H9 (cell line): ENCODE measurements around the gene TECRL. TPM values are rescaled to one million over a fixed set of nuclear protein-coding genes. Genes with fewer than 3 reads are reported as not detected.

Experiments used
- DNase-seq: peaks from one replicate; pipeline ENCODE4 v3.0.0-alpha.2; 2017
- H2AFZ ChIP-seq: one replicate; pipeline ENCODE4 v1.6.1; 2013; ENCODE audit warnings: mild to moderate bottlenecking, low read length, control low read depth, moderate library complexity
- H2AK5ac ChIP-seq: 2 replicates; pipeline ENCODE4 v1.6.1; 2013; ENCODE audit warnings: low read length, control low read depth, mixed read lengths; ENCODE audit not compliant: insufficient read length
- H2BK120ac ChIP-seq: one replicate; pipeline ENCODE4 v1.6.1; 2013; ENCODE audit warnings: low read depth, mild to moderate bottlenecking, low read length, control low read depth, inconsistent platforms; ENCODE audit not compliant: poor library complexity, severe bottlenecking
- H2BK12ac ChIP-seq: 2 replicates; pipeline ENCODE4 v1.6.1; 2013; ENCODE audit warnings: low read length, control low read depth, mixed read lengths, low read depth; ENCODE audit not compliant: insufficient read length
- H2BK15ac ChIP-seq: 2 replicates; pipeline ENCODE4 v1.6.1; 2013; ENCODE audit warnings: low read depth, low read length, control low read depth
- H2BK20ac ChIP-seq: one replicate; pipeline ENCODE4 v1.6.1; 2013; ENCODE audit warnings: low read depth, mild to moderate bottlenecking, low read length, control low read depth, inconsistent platforms; ENCODE audit not compliant: poor library complexity, severe bottlenecking
- H2BK5ac ChIP-seq: 2 replicates; pipeline ENCODE4 v1.6.1; 2013; ENCODE audit warnings: low read length, control low read depth, mixed read lengths; ENCODE audit not compliant: insufficient read length
- H3K14ac ChIP-seq: 2 replicates; pipeline ENCODE4 v1.6.1; 2013; ENCODE audit warnings: low read length, control low read depth; ENCODE audit not compliant: insufficient read depth
- H3K18ac ChIP-seq: 2 replicates; pipeline ENCODE4 v1.6.1; 2013; ENCODE audit warnings: low read depth, mild to moderate bottlenecking, mixed read lengths, low read length, control low read depth; ENCODE audit not compliant: insufficient read length
- H3K23ac ChIP-seq: 2 replicates; pipeline ENCODE4 v1.6.1; 2013; ENCODE audit warnings: low read length, control low read depth, mixed read lengths, low read depth; ENCODE audit not compliant: insufficient read length
- H3K23me2 ChIP-seq: 2 replicates; pipeline ENCODE4 v1.6.1; 2013; ENCODE audit warnings: low read depth, mild to moderate bottlenecking, mixed read lengths, low read length, control low read depth; ENCODE audit not compliant: insufficient read length, poor library complexity, severe bottlenecking
- H3K27ac ChIP-seq: 2 replicates; pipeline ENCODE4 v1.5.1; 2013; ENCODE audit warnings: low read length, control low read depth, mixed read lengths, low read depth; ENCODE audit not compliant: insufficient read length
- H3K27me3 ChIP-seq: 2 replicates; pipeline ENCODE4 v1.6.1; 2013; ENCODE audit warnings: low read length, control low read depth, inconsistent platforms; ENCODE audit not compliant: insufficient read depth
- H3K4ac ChIP-seq: 2 replicates; pipeline ENCODE4 v1.6.1; 2013; ENCODE audit warnings: low read depth, mild to moderate bottlenecking, control low read depth, inconsistent platforms, low read length, moderate library complexity
- H3K4me1 ChIP-seq: 2 replicates; pipeline ENCODE4 v1.6.1; 2013; ENCODE audit warnings: low read length, control low read depth, inconsistent platforms; ENCODE audit not compliant: insufficient read depth
- H3K4me2 ChIP-seq: 2 replicates; pipeline ENCODE4 v1.6.1; 2013; ENCODE audit warnings: low read length, control low read depth, mixed read lengths; ENCODE audit not compliant: insufficient read length, insufficient read depth
- H3K56ac ChIP-seq: 2 replicates; pipeline ENCODE4 v1.6.1; 2013; ENCODE audit warnings: low read depth, mild to moderate bottlenecking, mixed read lengths, low read length, control low read depth; ENCODE audit not compliant: insufficient read length
- H3K79me1 ChIP-seq: 2 replicates; pipeline ENCODE4 v1.6.1; 2013; ENCODE audit warnings: low read depth, mild to moderate bottlenecking, moderate library complexity, low read length, control low read depth, inconsistent platforms; ENCODE audit not compliant: insufficient read depth, poor library complexity, severe bottlenecking
- H3K79me2 ChIP-seq: 2 replicates; pipeline ENCODE4 v1.6.1; 2013; ENCODE audit warnings: low read length, control low read depth, inconsistent platforms; ENCODE audit not compliant: insufficient read depth
- H3K9ac ChIP-seq: 2 replicates; pipeline ENCODE4 v1.6.1; 2013; ENCODE audit warnings: low read length, control low read depth, mixed read lengths; ENCODE audit not compliant: insufficient read length; ENCODE audit errors: extremely low read depth
- H3K9me3 ChIP-seq: one replicate; pipeline ENCODE4 v1.6.1; 2013; ENCODE audit warnings: low read depth, low read length, inconsistent platforms; ENCODE audit not compliant: control insufficient read depth
- H3T11ph ChIP-seq: one replicate; pipeline ENCODE4 v1.6.1; 2013; ENCODE audit warnings: mild to moderate bottlenecking, low read length, control low read depth, inconsistent platforms
- H4K20me1 ChIP-seq: one replicate; pipeline ENCODE4 v1.6.1; 2013; ENCODE audit not compliant: control insufficient read depth, insufficient read length, insufficient read depth
- H4K5ac ChIP-seq: 2 replicates; pipeline ENCODE4 v1.6.1; 2013; ENCODE audit warnings: low read depth, mild to moderate bottlenecking, mixed read lengths, low read length, control low read depth; ENCODE audit not compliant: insufficient read length
- H4K8ac ChIP-seq: replicated peaks from 2 replicates; pipeline ENCODE4 v1.6.1; 2013; ENCODE audit warnings: low read length, control low read depth, mixed read lengths, low read depth; ENCODE audit not compliant: insufficient read length
- H4K91ac ChIP-seq: 2 replicates; pipeline ENCODE4 v1.6.1; 2013; ENCODE audit warnings: low read depth, mild to moderate bottlenecking, moderate library complexity, mixed read lengths, low read length, control low read depth; ENCODE audit not compliant: insufficient read length
- H3K27ac Mint-ChIP-seq, 3 experiments: 2 replicates in 2 of 3; 3 replicates in 1 of 3; pipeline ENCODE4 v1.8.0; 2020 to 2021; ENCODE audit warnings: mixed read lengths in 3 of 3, mild to moderate bottlenecking in 1 of 3, moderate library complexity in 1 of 3
- H3K27me3 Mint-ChIP-seq: 2 replicates; pipeline ENCODE4 v1.8.0; 2021; ENCODE audit warnings: low read depth, mild to moderate bottlenecking, moderate library complexity, mixed read lengths
- H3K36me3 Mint-ChIP-seq, 3 experiments: 2 replicates in 2 of 3; 3 replicates in 1 of 3; pipeline ENCODE4 v1.8.0; 2020 to 2021; ENCODE audit warnings: low read depth in 3 of 3, mixed read lengths in 3 of 3; ENCODE audit not compliant: insufficient read depth in 1 of 3
- H3K4me1 Mint-ChIP-seq, 2 experiments: 2 replicates each; pipeline ENCODE4 v1.8.0; 2020; ENCODE audit warnings: mixed read lengths in 2 of 2
- H3K4me3 Mint-ChIP-seq, 2 experiments: 2 replicates in 1 of 2; 3 replicates in 1 of 2; pipeline ENCODE4 v1.8.0; 2020 to 2021; ENCODE audit warnings: mild to moderate bottlenecking in 2 of 2, mixed read lengths in 2 of 2, moderate library complexity in 1 of 2
- H3K9me3 Mint-ChIP-seq, 2 experiments: 2 replicates in 1 of 2; 3 replicates in 1 of 2; pipeline ENCODE4 v1.8.0; 2020; ENCODE audit warnings: mild to moderate bottlenecking in 2 of 2, mixed read lengths in 2 of 2, moderate library complexity in 1 of 2
- CTCF ChIP-seq: fragments of 200-600 bp; sonication (generic); conservative IDR thresholded peaks from 3 replicates; pipeline ENCODE4 v1.8.0; 2021; ENCODE audit warnings: antibody characterized with exemption, mild to moderate bottlenecking
- total RNA-seq: library from RNA; stranded (reverse); gene quantifications from 2 replicates; pipeline ENCODE4 v1.2.1, GENCODE V29; 2021

Gene TECRL
- total RNA-seq, 1 experiment from 2014 or later = not detected

GRCh38 chr4:64248186-64248585 lies 161.1 kb downstream of the TECRL start:
- Histone ChIP-seq H4K91ac (no peak overlapping the region), H3K4ac (no peak overlapping the region), H2AK5ac (no peak overlapping the region), H4K20me1 (no peaks in the 10 kb centered on the region), H3K14ac (no peak overlapping the region), H2BK5ac (no peak overlapping the region), H3K23ac (no peak overlapping the region), H3K56ac (no peak overlapping the region), H3K27me3 (no peaks in the 10 kb centered on the region), H4K8ac (no peak overlapping the region), H2BK12ac (no peak overlapping the region), H2AFZ (no peak overlapping the region), H3T11ph (no peak overlapping the region), H3K23me2 (no peaks in the 10 kb centered on the region), H3K18ac (no peak overlapping the region), H3K4me1 (no peaks in the 10 kb centered on the region), H3K27ac (no peak overlapping the region), H4K5ac (no peak overlapping the region), H3K79me1 (no peaks in the 10 kb centered on the region), H3K79me2 (no peaks in the 10 kb centered on the region), H2BK20ac (no peak overlapping the region), H3K4me2 (no peak overlapping the region), H2BK15ac (no peak overlapping the region), H3K9me3 (no peaks in the 10 kb centered on the region), H2BK120ac (no peak overlapping the region), H3K9ac (no peak overlapping the region)
- Mint-ChIP-seq H3K4me3 (no peak overlapping the region), H3K36me3 (peaks cover 7 to 11% (median 8%) of the 10 kb centered on the region in 3 experiments), H3K27me3 (peaks cover 1% of the 10 kb centered on the region; the same call in 1 of the 2 replicates), H3K27ac (no peak overlapping the region), H3K4me1 (peaks cover 5 to 9% of the 10 kb centered on the region in 2 experiments), H3K9me3 (peaks cover 5 to 18% of the 10 kb centered on the region in 2 experiments)
- DNase-seq = no peak
- TF ChIP-seq CTCF = no peak
